Measurements from ENCODE around the gene DDX17. TPM values are rescaled to one million over a fixed set of nuclear protein-coding genes. Genes with fewer than 3 reads are reported as not detected.
A peak's percentile ranks its signal among the peaks of the same experiment; 100 is the strongest.

Gene DDX17
- total and polyA plus RNA-seq, 8 donors = 164 to 331 (median 206) TPM

DNA sequence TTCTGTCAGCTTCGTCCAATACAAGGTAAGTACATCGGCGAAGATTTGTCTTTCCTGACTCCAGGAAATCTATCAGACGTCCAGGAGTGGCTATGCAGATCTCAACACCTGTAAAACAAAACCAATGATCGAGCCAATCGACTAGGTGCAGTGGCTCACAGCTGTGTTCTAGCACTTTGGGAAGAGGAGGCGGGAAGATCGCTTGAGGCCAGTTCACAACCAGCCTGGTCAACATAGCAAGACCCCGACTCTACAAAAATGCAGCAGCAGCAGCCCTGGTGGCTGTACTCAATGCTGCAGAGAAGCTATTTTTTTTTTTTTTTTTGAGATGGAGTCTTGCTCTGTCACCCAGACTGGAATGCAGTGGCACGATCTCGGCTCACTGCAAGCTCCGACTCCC lies 11.2 kb downstream of the DDX17 start:
- H3K27me3 ChIP-seq = no peaks in the 10 kb centered on the region
- H3K36me3 ChIP-seq = peaks cover 31 to 98% (median 76%) of the 10 kb centered on the region in 3 donors
- H3K4me3 ChIP-seq = no peak overlapping the region
- FAIRE-seq = no peak
- no peak for ATAC-seq
- 86 to 90% methylated on average over 12 of the region's 12 CpGs for WGBS, 2 donors
- DNase-seq = no peak
- intact Hi-C loops (cut with DNase I) = no loop called here
- H3K9me3 ChIP-seq = no peaks in the 10 kb centered on the region
- TF ChIP-seq, protein P1, sequence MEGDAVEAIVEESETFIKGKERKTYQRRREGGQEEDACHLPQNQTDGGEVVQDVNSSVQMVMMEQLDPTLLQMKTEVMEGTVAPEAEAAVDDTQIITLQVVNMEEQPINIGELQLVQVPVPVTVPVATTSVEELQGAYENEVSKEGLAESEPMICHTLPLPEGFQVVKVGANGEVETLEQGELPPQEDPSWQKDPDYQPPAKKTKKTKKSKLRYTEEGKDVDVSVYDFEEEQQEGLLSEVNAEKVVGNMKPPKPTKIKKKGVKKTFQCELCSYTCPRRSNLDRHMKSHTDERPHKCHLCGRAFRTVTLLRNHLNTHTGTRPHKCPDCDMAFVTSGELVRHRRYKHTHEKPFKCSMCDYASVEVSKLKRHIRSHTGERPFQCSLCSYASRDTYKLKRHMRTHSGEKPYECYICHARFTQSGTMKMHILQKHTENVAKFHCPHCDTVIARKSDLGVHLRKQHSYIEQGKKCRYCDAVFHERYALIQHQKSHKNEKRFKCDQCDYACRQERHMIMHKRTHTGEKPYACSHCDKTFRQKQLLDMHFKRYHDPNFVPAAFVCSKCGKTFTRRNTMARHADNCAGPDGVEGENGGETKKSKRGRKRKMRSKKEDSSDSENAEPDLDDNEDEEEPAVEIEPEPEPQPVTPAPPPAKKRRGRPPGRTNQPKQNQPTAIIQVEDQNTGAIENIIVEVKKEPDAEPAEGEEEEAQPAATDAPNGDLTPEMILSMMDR (IDR thresholded peaks at IDR 0.05) = no peak
- no peak overlapping the region for H3K27ac ChIP-seq
- peaks cover 10 to 19% (median 13%) of the 10 kb centered on the region in 3 donors for H3K4me1 ChIP-seq

DNA sequence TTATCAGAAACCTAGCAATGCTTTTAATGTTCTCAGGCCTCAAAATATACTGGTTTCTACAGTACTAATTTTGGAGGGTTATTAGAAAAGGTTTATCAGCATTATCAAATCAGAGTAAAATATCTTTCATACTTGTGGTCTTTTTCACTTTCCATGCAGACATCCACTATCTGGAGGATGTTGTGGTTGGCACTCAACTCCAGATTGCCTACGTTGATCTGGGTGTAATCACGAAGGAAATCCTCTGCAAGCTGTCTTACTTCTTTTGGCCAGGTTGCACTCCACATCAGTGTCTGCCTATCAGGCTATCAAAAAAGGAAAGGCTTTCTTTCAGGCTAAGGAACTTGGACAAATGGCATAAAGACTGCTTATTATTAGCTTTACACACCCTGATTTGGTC lies 11.6 kb downstream of the DDX17 start:
- Histone ChIP-seq H3K27ac (no peak overlapping the region), H3K4me1 (peaks cover 9 to 17% (median 11%) of the 10 kb centered on the region in 3 donors), H3K9me3 (no peaks in the 10 kb centered on the region), H3K4me3 (no peak overlapping the region), H3K36me3 (peaks cover 28 to 97% (median 75%) of the 10 kb centered on the region in 3 donors), H3K27me3 (no peaks in the 10 kb centered on the region)
- 43 to 60% methylated on average over 2 of the region's 2 CpGs for WGBS, 2 donors
- TF ChIP-seq, protein P1 (IDR thresholded peaks at IDR 0.05) = no peak
- DNase-seq (no peak), FAIRE-seq (no peak), ATAC-seq (no peak)
- intact Hi-C loops (cut with DNase I) = no loop called here

DNA sequence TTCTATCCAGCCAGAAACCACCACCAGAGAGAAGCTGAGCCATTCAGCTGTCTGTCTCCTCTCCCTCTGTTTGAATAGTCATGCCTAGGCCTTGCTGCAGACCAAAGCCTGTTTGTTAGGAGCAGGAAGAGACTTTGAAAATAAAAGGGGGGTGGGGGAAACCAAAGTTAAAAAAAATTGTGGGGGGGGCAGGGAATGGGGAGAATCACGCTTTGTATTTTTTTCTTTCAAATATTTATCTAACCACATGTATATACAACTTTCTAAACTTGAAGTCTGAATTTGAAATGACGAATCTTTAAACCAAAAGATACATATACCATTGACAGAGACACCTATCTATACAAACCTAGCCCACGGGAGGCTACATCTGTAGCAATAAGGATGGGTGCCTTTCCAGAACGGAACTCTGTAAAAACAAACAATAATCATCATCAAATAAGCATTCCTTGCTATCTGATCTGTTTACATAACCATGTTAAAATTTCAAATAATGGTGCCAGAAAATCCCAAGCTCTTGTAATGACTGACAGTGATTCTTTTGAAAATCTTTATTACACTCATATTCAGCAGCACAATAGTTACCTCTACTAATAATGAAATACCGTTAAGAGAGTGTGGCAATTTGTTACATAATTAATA lies 14.3 kb downstream of the DDX17 start:
- Histone ChIP-seq H3K4me3 (no peak overlapping the region), H3K4me1 (peaks cover 7 to 15% (median 15%) of the 10 kb centered on the region in 3 donors), H3K36me3 (peaks cover 22 to 96% (median 77%) of the 10 kb centered on the region in 3 donors), H3K27ac (peak overlapping the region in 2 of 4 donors; percentile 57 to 60), H3K9me3 (no peaks in the 10 kb centered on the region), H3K27me3 (no peaks in the 10 kb centered on the region)
- DNase-seq (no peak), FAIRE-seq (no peak), ATAC-seq (no peak)
- WGBS, 2 donors = 46 to 51% methylated on average over 5 of the region's 5 CpGs
- TF ChIP-seq, protein P1 (IDR thresholded peaks at IDR 0.05) = no peak
- intact Hi-C loops (cut with DNase I) = no loop called here

DNA sequence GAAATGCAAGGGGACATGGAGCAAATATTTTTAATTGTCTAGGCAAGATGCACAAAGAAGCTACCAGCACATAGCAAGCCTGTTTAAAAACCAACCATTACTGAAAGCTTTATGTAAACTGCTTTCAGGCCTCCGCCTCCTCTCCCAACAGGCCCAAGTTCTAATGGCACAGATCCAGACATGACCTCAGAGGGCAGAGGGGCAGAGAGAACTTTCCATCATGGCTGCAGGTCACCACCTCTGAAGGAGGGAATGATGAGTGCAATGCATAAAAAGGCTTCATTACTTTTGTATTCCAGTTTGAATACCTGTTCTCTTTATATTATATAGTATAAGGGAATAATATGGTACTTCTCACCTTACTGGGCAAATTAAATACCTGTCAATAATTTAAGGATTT lies 15.2 kb downstream of the DDX17 start:
- no peak for FAIRE-seq
- WGBS, 2 donors = 30 to 42% methylated on average over 1 of the region's 1 CpG
- peaks cover 7 to 15% (median 15%) of the 10 kb centered on the region in 3 donors for H3K4me1 ChIP-seq
- H3K27me3 ChIP-seq = no peaks in the 10 kb centered on the region
- H3K27ac ChIP-seq = peak overlapping the region in 2 of 4 donors; percentile 57 to 60
- H3K36me3 ChIP-seq = peaks cover 22 to 97% (median 77%) of the 10 kb centered on the region in 3 donors
- peak in 4 of 6 donors; percentile 77 to 86 (median 80) for DNase-seq
- intact Hi-C loops (cut with DNase I) = no loop called here
- ATAC-seq = peak; percentile 83 to 93 (median 90)
- TF ChIP-seq, protein P1 (IDR thresholded peaks at IDR 0.05) = no peak
- H3K9me3 ChIP-seq = no peaks in the 10 kb centered on the region
- H3K4me3 ChIP-seq = no peak overlapping the region

DNA sequence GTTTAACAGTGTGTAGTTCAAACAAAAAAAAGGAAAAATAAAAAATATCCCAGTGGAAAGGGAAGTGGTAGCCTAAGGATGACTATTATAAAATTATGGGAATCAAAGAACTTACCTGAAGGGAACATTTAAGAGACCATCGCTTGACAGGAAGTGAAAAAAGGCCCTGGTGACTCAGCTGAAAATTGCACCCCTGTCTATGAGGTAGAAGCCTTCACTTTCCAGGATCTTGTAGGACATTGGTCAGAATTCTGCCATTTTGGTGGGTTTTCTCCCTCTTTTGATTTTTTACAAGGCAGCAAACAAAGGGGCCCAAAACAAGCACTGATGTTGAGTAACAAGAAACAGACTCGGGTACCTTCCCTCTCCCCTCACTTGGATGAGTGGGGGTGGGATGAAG lies 15.6 kb downstream of the DDX17 start:
- Histone ChIP-seq H3K4me3 (no peak overlapping the region), H3K9me3 (no peaks in the 10 kb centered on the region), H3K27me3 (no peaks in the 10 kb centered on the region), H3K36me3 (peaks cover 22 to 97% (median 79%) of the 10 kb centered on the region in 3 donors), H3K4me1 (peaks cover 7 to 15% (median 15%) of the 10 kb centered on the region in 3 donors), H3K27ac (peak overlapping the region in 2 of 4 donors; percentile 56 to 60)
- intact Hi-C loops (cut with DNase I) = no loop called here
- FAIRE-seq (no peak), DNase-seq (no peak), ATAC-seq (peak; percentile 1 to 9 (median 7))
- 64 to 73% methylated on average over 2 of the region's 2 CpGs for WGBS, 2 donors
- TF ChIP-seq, protein P1 (IDR thresholded peaks at IDR 0.05) = no peak

Measured in pancreas (tissue), 10 donors.